ENCODE measurements around the gene IKZF2.

DNA sequence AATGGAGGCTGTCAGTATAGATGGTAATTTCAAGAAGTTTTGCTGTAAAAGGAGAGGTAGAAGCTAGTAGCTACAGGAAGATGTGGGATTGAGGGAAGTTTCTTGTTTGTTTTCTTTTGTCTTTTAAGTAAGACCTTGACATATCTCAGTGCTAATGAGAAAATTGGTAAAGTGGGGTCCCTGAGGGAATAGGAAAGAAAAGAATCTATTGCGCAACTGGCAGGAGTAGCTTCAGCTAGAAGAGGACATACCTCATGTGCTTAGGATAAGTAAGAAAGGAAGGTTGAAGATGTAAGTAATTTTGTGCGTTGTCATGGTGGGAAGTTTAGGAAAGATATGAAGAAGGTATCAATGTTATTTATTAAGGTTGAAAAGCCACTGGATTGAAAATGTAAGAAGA is 8.4 kb upstream of the IKZF2 start:
- TF ChIP-seq CTCF (conservative IDR thresholded peaks at IDR 0.05; ENCODE audit: low read depth, low read length) (no peak), EZH2 (IDR thresholded peaks at IDR 0.05; ENCODE audit: low read length, unreplicated experiment) (no peak)

Measured in PC-3 (cell line).